Measurements from ENCODE around the gene SPAG16.

Gene SPAG16

DNA sequence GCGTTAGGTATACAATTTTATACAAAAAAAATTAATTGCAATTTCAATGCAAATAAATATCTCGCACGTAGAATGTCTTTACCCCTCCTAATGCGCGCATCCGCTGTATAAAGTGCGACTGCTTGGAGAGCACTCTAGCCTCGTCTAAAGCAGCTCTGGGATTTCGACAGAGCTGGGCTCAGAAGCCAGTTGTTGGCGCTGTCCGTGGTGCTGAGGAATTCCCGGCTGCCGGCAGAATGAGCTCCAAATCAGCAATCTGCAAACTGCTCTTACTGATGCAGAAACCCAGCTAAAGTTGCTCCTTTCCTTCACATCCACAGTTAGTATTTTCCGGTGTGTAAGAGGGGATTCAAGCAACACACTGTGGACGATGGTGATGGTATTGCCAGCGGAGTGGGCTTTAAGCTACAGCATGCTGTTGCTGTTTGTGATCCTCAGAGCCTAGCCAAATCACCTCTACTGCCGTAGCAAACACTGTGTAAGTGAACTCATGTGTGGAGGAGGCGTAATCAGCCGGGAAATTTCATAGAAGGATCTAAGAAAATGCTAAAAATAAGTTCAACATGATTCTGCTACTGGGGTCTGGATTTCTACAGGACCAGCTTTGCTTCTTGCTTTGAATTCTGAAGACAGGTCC lies 1126.8 kb downstream of the SPAG16 start, which contains the start of gene VWC2L:
TSS of gene VWC2L (plus strand) at position 137 of the 637 bp plus-strand sequence. CDS start 3,140 bp downstream, outside the sequence.
- peak; percentile 68 for DNase-seq

DNA sequence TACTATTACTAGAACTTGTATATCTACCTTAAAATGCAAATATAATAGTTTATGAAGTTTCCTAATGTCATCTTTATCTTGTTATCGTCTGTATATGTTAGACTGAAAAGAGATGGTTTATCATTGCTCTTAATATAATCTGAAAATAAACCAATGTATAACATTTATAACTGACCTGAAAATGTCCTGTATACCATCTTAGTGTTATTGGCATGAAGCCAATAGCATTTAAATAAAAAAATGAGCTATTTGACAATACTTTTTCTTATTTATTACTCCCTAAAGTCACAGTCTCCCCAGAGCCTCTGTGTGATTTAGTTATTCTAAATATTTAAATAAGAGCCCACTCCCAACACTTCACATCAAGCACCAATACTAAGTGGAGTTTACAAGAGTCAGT lies 1128.4 kb downstream of the SPAG16 start:
- no peak for DNase-seq

DNA sequence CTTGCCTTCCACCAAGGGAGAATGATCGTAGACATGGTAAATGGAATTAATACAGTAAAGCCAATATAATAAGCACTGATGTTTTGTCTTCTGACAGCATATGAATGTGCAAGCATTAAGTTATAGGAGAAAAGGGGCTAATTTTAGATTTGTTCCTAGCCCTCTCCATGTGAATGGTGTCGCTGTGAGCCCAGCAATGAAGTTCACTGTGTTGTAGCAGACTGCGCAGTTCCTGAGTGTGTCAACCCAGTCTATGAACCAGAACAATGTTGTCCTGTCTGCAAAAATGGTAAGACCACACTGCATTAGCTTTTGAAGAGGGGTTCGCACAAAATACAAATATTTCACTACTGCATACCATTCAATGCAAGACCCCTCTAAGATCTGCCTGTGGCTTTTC lies 1152.2 kb downstream of the SPAG16 start:
- DNase-seq: no peak

DNA sequence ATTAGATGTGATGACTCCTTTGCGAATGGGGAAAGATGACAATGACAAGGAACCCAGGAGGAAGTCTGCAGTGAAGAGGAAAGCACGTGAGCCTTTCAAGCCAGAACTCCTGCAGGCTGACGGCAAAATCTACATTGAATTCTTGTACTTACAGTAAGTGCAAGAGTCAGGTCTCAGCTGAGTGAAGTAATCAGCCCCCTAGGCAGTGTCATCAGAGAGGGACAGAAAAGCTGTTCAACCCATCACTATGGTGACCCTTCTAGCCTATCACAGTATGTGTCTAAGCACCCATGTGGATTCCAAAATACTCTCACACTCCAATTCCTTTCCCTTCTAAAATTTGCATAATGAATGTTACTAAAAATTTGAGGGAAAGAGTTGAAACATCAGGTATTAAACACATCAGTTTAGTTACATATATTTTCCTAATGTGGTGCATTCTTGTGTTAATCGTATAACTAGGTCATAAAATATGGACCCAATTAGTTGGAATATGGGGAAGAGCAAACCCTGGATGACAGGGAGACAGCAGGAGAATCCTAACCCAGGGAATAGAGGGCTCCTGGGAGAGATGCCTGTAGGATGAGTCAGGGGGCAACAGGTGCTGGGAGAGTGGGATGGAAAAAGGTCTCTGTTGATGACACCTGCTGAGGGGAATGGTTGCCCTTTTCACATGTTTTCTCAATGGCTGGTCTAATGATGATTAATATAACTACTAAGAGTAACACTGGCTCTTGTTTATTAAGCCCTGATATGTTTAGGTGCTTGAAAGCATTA lies 1166.0 kb downstream of the SPAG16 start:
- no peak for DNase-seq

DNA sequence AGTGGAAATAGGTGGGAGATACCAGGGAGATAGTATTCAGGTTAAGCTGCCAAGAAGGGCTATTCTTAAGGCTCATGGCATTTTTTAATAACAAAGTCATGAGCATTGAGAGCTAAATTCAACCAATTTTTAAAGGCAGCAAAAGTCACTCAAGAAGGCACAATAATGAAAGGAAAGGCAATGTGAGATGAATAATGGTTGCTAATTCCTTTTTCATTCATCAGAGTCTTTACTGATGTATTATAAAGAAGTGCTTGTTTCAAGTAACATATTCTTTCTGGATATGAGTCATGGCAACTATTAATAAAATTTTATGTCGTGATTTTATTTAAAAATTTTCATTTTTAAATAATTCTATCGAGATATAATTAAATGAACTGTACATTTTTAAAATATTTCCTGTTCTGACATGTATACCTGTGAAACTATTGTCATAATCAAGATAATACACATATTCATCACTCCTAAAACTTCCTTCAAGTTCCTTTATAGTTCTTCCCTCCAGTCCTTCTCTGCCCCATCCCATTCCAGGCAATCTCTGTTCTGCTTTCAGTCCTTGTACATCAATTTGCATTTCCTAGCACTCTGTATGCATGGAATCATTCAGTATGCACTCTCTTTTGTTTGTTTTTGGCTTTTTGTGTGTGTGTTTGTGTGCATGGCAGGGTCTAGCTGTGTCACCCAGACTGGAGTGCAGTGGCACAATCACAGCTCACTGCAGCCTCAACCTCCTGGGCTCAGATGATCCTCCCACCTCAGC lies 1167.4 kb downstream of the SPAG16 start:
- DNase-seq: no peak
